PFSK-1 (cell line): ENCODE results near the gene PCBP3.

Source experiments
- FOXP2 ChIP-seq: optimal IDR thresholded peaks from 2 replicates; pipeline ENCODE3; 2011; ENCODE audit warnings: borderline replicate concordance, control low read depth, inconsistent platforms; ENCODE audit not compliant: insufficient read depth; ENCODE audit errors: extremely low read length, extremely low read depth
- POLR2AphosphoS5 ChIP-seq: IDR thresholded peaks from 2 replicates; pipeline ENCODE4 v1.6.1; 2012; ENCODE audit warnings: low read depth, mild to moderate bottlenecking, control low read depth, low read length, moderate library complexity
- REST ChIP-seq, 2 experiments: IDR thresholded peaks; 2 replicates each; pipeline versions ENCODE4 v1.6.1 to v1.8.0; 2011 to 2012; ENCODE audit warnings: low read depth in 2 of 2, low read length in 2 of 2, control low read depth in 1 of 2, inconsistent platforms in 1 of 2, mild to moderate bottlenecking in 1 of 2, moderate library complexity in 1 of 2; ENCODE audit not compliant: insufficient read depth in 1 of 2
- SIN3A ChIP-seq: IDR thresholded peaks from 2 replicates; pipeline ENCODE4 v1.6.1; 2012; ENCODE audit warnings: mild to moderate bottlenecking, low read length, moderate library complexity, borderline replicate concordance; ENCODE audit not compliant: insufficient read depth
- TAF1 ChIP-seq: IDR thresholded peaks from 2 replicates; pipeline ENCODE4 v1.6.1; 2012; ENCODE audit warnings: low read length, control low read depth, borderline replicate concordance; ENCODE audit not compliant: insufficient read depth

Gene PCBP3

GRCh38 chr21:45870851-45871615, 227.5 kb downstream of the PCBP3 start:
- TF ChIP-seq FOXP2: no peak

- TF ChIP-seq TAF1 (no peak), SIN3A (no peak), POLR2AphosphoS5 (no peak), REST (IDR thresholded peaks at IDR 0.05; ENCODE audit: insufficient read depth in 1 of 2, low read depth in 2 of 2, low read length in 2 of 2) (no peak), FOXP2 (no peak)
These were observed 228.2 kb downstream of the PCBP3 start for GRCh38 chr21:45871616-45872236.

GRCh38 chr21:45872471-45872870, 228.9 kb downstream of the PCBP3 start:
- TF ChIP-seq TAF1 (no peak), FOXP2 (no peak), REST (IDR thresholded peaks at IDR 0.05; ENCODE audit: insufficient read depth in 1 of 2, low read depth in 2 of 2, low read length in 2 of 2) (no peak), SIN3A (no peak), POLR2AphosphoS5 (no peak)

- TF ChIP-seq POLR2AphosphoS5 (no peak), TAF1 (no peak), SIN3A (no peak), FOXP2 (no peak), REST (IDR thresholded peaks at IDR 0.05; ENCODE audit: insufficient read depth in 1 of 2, low read depth in 2 of 2, low read length in 2 of 2) (no peak)
These were observed 229.4 kb downstream of the PCBP3 start for GRCh38 chr21:45872902-45873301.

- no peak for TF ChIP-seq FOXP2
- no peak for TF ChIP-seq TAF1
- TF ChIP-seq SIN3A: no peak
- no peak for TF ChIP-seq REST (IDR thresholded peaks at IDR 0.05; ENCODE audit: insufficient read depth in 1 of 2, low read depth in 2 of 2, low read length in 2 of 2)
- TF ChIP-seq POLR2AphosphoS5: no peak
These were observed 229.9 kb downstream of the PCBP3 start for GRCh38 chr21:45873418-45873817.
